Measurements from ENCODE around the gene BDKRB1. TPM values are rescaled to one million over a fixed set of nuclear protein-coding genes. Genes with fewer than 3 reads are reported as not detected.

Gene BDKRB1
- total RNA-seq, 1 donor from 2014 or later, result 0.40 TPM

- TF ChIP-seq, protein P1, sequence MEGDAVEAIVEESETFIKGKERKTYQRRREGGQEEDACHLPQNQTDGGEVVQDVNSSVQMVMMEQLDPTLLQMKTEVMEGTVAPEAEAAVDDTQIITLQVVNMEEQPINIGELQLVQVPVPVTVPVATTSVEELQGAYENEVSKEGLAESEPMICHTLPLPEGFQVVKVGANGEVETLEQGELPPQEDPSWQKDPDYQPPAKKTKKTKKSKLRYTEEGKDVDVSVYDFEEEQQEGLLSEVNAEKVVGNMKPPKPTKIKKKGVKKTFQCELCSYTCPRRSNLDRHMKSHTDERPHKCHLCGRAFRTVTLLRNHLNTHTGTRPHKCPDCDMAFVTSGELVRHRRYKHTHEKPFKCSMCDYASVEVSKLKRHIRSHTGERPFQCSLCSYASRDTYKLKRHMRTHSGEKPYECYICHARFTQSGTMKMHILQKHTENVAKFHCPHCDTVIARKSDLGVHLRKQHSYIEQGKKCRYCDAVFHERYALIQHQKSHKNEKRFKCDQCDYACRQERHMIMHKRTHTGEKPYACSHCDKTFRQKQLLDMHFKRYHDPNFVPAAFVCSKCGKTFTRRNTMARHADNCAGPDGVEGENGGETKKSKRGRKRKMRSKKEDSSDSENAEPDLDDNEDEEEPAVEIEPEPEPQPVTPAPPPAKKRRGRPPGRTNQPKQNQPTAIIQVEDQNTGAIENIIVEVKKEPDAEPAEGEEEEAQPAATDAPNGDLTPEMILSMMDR (conservative IDR thresholded peaks at IDR 0.05; ENCODE audit: low read depth, low read length), result no peak
- no peak overlapping the region for H3K4me3 ChIP-seq (ENCODE audit: low read depth, low read length)
- DNase-seq (ENCODE audit: low read depth), result no peak
Observed at GRCh38 chr14:96213871-96214465, 42.0 kb upstream of the BDKRB1 start.

- H3K4me3 ChIP-seq (ENCODE audit: low read depth, low read length), result no peak overlapping the region
- TF ChIP-seq, protein P1 (conservative IDR thresholded peaks at IDR 0.05; ENCODE audit: low read depth, low read length), result no peak
- no peak for DNase-seq (ENCODE audit: low read depth)
Observed at GRCh38 chr14:96214793-96215192, 41.2 kb upstream of the BDKRB1 start.

- DNase-seq (ENCODE audit: low read depth), result no peak
- no peak overlapping the region for H3K4me3 ChIP-seq (ENCODE audit: low read depth, low read length)
- TF ChIP-seq, protein P1 (conservative IDR thresholded peaks at IDR 0.05; ENCODE audit: low read depth, low read length), result no peak
Observed at GRCh38 chr14:96215452-96216244, 40.4 kb upstream of the BDKRB1 start.

- DNase-seq (ENCODE audit: low read depth), result no peak
- no peak overlapping the region for H3K4me3 ChIP-seq (ENCODE audit: low read depth, low read length)
- TF ChIP-seq, protein P1 (conservative IDR thresholded peaks at IDR 0.05; ENCODE audit: low read depth, low read length), result no peak
Observed at GRCh38 chr14:96216627-96217026, 39.4 kb upstream of the BDKRB1 start.

DNA sequence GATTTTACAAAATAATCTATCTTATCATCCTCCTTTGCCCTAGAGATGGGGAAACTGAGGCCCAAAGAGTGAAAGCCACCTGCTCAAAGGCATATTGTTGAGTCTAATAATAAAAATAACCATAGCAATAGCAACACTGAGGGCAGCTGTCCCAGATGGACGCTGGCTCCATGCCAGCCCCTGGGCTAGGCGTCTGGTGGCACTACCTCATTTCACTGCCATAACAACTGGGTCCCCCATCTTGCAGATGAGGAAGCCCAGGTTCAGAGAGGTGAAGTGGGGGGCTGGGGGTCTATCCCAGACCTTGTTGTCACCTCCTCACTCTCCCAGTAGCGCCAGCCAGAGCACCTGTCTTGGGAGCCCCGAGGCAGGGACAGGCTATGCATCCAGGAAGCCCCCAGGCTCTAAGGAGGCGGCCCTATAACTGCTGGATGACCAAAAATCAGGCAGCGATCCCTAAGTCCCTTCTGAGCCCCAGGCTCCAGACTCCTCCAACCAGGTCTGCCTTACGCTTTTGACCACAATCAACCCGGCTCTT is 38.6 kb upstream of the BDKRB1 start:
- TF ChIP-seq, protein P1 (conservative IDR thresholded peaks at IDR 0.05; ENCODE audit: low read depth, low read length), result no peak
- DNase-seq (ENCODE audit: low read depth), result no peak
- no peak overlapping the region for H3K4me3 ChIP-seq (ENCODE audit: low read depth, low read length)

DNA sequence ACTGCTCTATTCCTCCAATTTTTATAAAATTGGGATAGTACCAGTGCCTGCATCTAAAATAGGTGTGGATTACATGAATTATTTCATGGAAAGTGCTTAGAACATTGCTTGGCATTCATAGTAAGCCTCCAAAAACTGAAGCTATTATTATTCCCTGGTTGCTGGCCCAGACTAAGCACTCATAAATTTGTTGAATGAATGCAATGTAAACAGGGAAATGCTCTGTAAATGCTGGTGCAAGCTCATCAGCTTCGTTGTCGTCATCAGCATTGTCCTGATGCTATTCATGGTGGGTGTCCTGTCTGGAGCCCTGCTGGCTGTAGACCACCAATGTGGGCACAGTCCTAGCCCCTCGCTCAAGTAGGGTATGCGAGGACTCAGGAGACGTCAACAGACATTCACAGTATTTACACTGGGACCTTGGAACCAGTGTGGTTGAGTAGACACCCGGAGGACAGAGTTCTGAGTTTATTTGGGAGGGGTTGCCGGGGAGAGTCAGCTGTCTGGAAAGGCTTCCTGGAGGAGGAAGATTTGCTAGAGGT is 34.8 kb upstream of the BDKRB1 start:
- TF ChIP-seq, protein P1 (conservative IDR thresholded peaks at IDR 0.05; ENCODE audit: low read depth, low read length), result no peak
- H3K4me3 ChIP-seq (ENCODE audit: low read depth, low read length), result no peak overlapping the region

More for the DNA sequence above, 34.8 kb upstream of the BDKRB1 start:
- DNase-seq (ENCODE audit: low read depth), result no peak
